K562 (cell line): Measurements from ENCODE around the gene UVRAG. TPM values are rescaled to one million over a fixed set of nuclear protein-coding genes. Genes with fewer than 3 reads are reported as not detected.

Experiments used
- ATAC-seq: fragments of 200-7000 bp; cut with Tn5 transposase; 3 replicates; pipeline ENCODE4 v1.9.1; 2020; ENCODE audit warnings: moderate library complexity
- BruUV-seq: library from RNA; stranded (reverse); fragments of 400-500 nt; replicated peaks from 2 replicates; lab custom pipeline; 2021; lab: Mats Ljungman, UMichigan
- CTCF ChIA-PET: fragments of 300-600 bp; formaldehyde crosslinking; extraction: SDS; loops from one replicate; lab custom pipeline; 2021; ENCODE audit warnings: low intra/inter-chr PET ratio; lab: Yijun Ruan, JAX
- POLR2A ChIA-PET: fragments of 300-600, 350-650 bp; sonication (Branson Sonifier 250); formaldehyde crosslinking; extraction: SDS; loops from one replicate; lab custom pipeline; 2021; ENCODE audit warnings: antibody characterized with exemption, inconsistent platforms; lab: Yijun Ruan, JAX
- DNase-seq, 4 experiments: peaks; one replicate each; pipeline versions ENCODE4 v3.0.0 to v3.0.0-alpha.2; 2011 to 2018; ENCODE audit warnings: low spot score in 3 of 4, mixed read lengths in 3 of 4; ENCODE audit errors: extremely low read depth in 1 of 4
- FAIRE-seq: peaks from 2 replicates; lab custom pipeline; 2011; peaks lifted over from hg19 to GRCh38; lab: Jason Lieb, UNC
- H2AFZ ChIP-seq: 2 replicates; pipeline ENCODE4 v1.6.0; 2011; ENCODE audit warnings: low read depth, low read length, control low read depth, inconsistent platforms
- H3K27ac ChIP-seq: fragments of 200-600 bp; 3 replicates; pipeline ENCODE4 v1.8.0; 2011; ENCODE audit warnings: low read depth, mild to moderate bottlenecking, control low read depth, inconsistent platforms, low read length, moderate library complexity, mixed read lengths; ENCODE audit errors: extremely low read depth
- H3K27me3 ChIP-seq, 2 experiments: fragments of 300-600 bp in 1 of 2; 2 replicates in 1 of 2; 3 replicates in 1 of 2; pipeline versions ENCODE4 v1.6.0 to v1.8.0; 2011; ENCODE audit warnings: inconsistent platforms in 2 of 2, low read length in 2 of 2, mild to moderate bottlenecking in 1 of 2, mixed read lengths in 1 of 2, moderate library complexity in 1 of 2; ENCODE audit not compliant: control insufficient read depth in 2 of 2, insufficient read depth in 2 of 2
- H3K36me3 ChIP-seq: fragments of 300-600 bp; 3 replicates; pipeline ENCODE4 v1.8.0; 2011; ENCODE audit warnings: mild to moderate bottlenecking, low read length, inconsistent platforms; ENCODE audit not compliant: control insufficient read depth, insufficient read depth
- H3K4me1 ChIP-seq, 2 experiments: fragments of 200-600 bp in 1 of 2; replicated peaks in 1 of 2; 2 replicates in 1 of 2; 3 replicates in 1 of 2; pipeline versions ENCODE4 v1.5.1 to v1.8.0; 2011; ENCODE audit warnings: inconsistent platforms in 2 of 2, low read length in 2 of 2, mild to moderate bottlenecking in 1 of 2, mixed read lengths in 1 of 2, moderate library complexity in 1 of 2; ENCODE audit not compliant: control insufficient read depth in 2 of 2, insufficient read depth in 2 of 2
- H3K4me2 ChIP-seq: 2 replicates; pipeline ENCODE4 v1.6.1; 2011; ENCODE audit warnings: low read length, control low read depth, inconsistent platforms, mixed read lengths; ENCODE audit not compliant: insufficient read depth
- H3K4me3 ChIP-seq: fragments of 200-600 bp; sonication (generic), shearing (Covaris generic); 2 replicates; pipeline ENCODE4 v1.5.1; 2016; ENCODE audit warnings: control low read depth, inconsistent platforms
- H3K79me2 ChIP-seq: fragments of 200-600 bp; 3 replicates; pipeline ENCODE4 v1.8.0; 2011; ENCODE audit warnings: low read length, inconsistent platforms; ENCODE audit not compliant: control insufficient read depth, insufficient read depth
- H3K9ac ChIP-seq, 2 experiments: 2 replicates each; pipeline versions ENCODE4 v1.6.0 to v1.6.1; 2011; ENCODE audit warnings: low read depth in 2 of 2, low read length in 2 of 2, control low read depth in 1 of 2, inconsistent platforms in 1 of 2, mild to moderate bottlenecking in 1 of 2, mixed read lengths in 1 of 2; ENCODE audit not compliant: insufficient read depth in 1 of 2
- H3K9me1 ChIP-seq: one replicate; pipeline ENCODE4 v1.6.0; 2011; ENCODE audit warnings: inconsistent platforms, mild to moderate bottlenecking, low read length, moderate library complexity; ENCODE audit not compliant: control insufficient read depth, insufficient read depth
- H3K9me3 ChIP-seq: replicated peaks from 2 replicates; pipeline ENCODE4 v1.5.1; 2011; ENCODE audit warnings: low read depth, low read length, inconsistent platforms; ENCODE audit not compliant: control insufficient read depth, insufficient read depth
- H4K20me1 ChIP-seq: replicated peaks from 2 replicates; pipeline ENCODE4 v1.6.1; 2011; ENCODE audit warnings: low read length, inconsistent platforms, mixed read lengths; ENCODE audit not compliant: control insufficient read depth, insufficient read depth
- ZNF3 ChIP-seq: fragments of 250-450 bp; sonication (Bioruptor Pico); IDR thresholded peaks from 2 replicates; pipeline ENCODE4 v1.5.0; 2021; ENCODE audit warnings: mild to moderate bottlenecking, moderate library complexity
- WGBS: fragments of 100-300 bp; shearing (Covaris generic); methylation state at CpG from one replicate; pipeline ENCODE4 v1.1.6; 2016; ENCODE audit warnings: low coverage, mixed read lengths; ENCODE audit not compliant: insufficient coverage; ENCODE audit errors: missing lambda C conversion rate; 5-methylcytosine and 5-hydroxymethylcytosine counted together
- in situ Hi-C: fragments of 300-500 bp; cut with MboI; formaldehyde crosslinking; loops from 4 replicates; pipeline ENCODE4 v1.15.0; 2018; ENCODE audit warnings: inconsistent platforms, mixed read lengths
- intact Hi-C: fragments of 100-400 bp; cut with micrococcal nuclease; formaldehyde crosslinking; loops from 2 replicates; pipeline ENCODE4 v1.14.2; 2022
- polyA plus RNA-seq, 8 experiments: library from polyadenylated mRNA; depleted of rRNA in 4 of 8; stranded (reverse) in 5 of 8; unstranded in 3 of 8; fragments of >200 nt; fragmentation: Nextera tagmentation in 2 of 8; fragmentation: Illumina TruSeq in 1 of 8; extraction: Ambion mirVana in 2 of 8; extraction: Trizol in 1 of 8; gene quantifications; 2 replicates each; pipeline versions ENCODE4 v1.2.1 to v1.2.3, GENCODE V29; 2011 to 2014; ENCODE audit warnings: inconsistent platforms in 1 of 8, missing spikeins in 1 of 8
- total RNA-seq, 7 experiments: library from RNA; depleted of rRNA in 6 of 7; stranded (reverse); fragments of >200 nt in 6 of 7; fragmentation: Illumina TruSeq in 2 of 7; extraction: Trizol in 2 of 7; gene quantifications; 2 replicates each; pipeline versions ENCODE4 v1.2.1 to v1.2.3, GENCODE V29; 2011 to 2021; ENCODE audit warnings: low replicate concordance in 1 of 7
- TF ChIP-seq, protein P1 (sequence below): sonication (generic); IDR thresholded peaks from 2 replicates; pipeline ENCODE4 v1.6.1; 2016

The UVRAG gene
- total and polyA plus RNA-seq, 9 of the 15 experiments (the other 6 are each of a cell fraction or from before 2014, with no cell fraction given), result 3.1 to 17.8 (median 12.4) TPM

DNA sequence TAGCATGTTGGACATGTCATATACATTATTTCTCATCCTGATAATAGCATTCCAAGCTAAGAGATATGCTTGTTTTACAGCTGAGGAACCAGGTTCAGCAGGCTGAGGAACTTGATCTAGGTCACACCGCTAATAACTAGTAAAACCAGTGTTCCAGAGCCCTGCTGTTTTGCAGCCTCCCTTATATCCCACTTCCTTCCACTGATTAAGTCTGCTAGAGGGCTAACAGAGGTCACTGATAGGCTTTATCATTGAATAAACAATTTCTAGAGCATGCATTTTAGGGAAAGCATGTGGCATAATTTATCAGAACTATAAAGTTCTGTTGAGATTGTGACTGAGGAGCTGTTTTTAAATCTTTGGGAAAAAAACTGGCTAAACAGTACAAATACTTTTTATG is 54.0 kb downstream of the UVRAG start:
- Histone ChIP-seq H3K9me1 (no peaks in the 10 kb centered on the region), H3K9me3 (no peaks in the 10 kb centered on the region), H3K9ac (no peak overlapping the region), H3K27ac (no peak overlapping the region), H3K27me3 (no peaks in the 10 kb centered on the region), H2AFZ (no peak overlapping the region)
- whole genome bisulfite sequencing, result 20% methylated on average over 1 of the region's 1 CpG
- TF ChIP-seq, protein P1, sequence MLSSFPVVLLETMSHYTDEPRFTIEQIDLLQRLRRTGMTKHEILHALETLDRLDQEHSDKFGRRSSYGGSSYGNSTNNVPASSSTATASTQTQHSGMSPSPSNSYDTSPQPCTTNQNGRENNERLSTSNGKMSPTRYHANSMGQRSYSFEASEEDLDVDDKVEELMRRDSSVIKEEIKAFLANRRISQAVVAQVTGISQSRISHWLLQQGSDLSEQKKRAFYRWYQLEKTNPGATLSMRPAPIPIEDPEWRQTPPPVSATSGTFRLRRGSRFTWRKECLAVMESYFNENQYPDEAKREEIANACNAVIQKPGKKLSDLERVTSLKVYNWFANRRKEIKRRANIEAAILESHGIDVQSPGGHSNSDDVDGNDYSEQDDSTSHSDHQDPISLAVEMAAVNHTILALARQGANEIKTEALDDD, result peak; percentile 59; the same call in 1 of the 2 replicates
- TF ChIP-seq ZNF3 (CRISPR knock-in tag), result no peak
- TF ChIP-seq, all 486 proteins: peak for 1
- H3K4me1 ChIP-seq, result no peaks in the 10 kb centered on the region
- POLR2A ChIA-PET, result interaction anchor here (0.7 kb wide), 1 partner anchor 13 kb away, joined by 3 read pairs; no protein-coding TSS in a partner anchor
- in situ Hi-C loops (loop anchor here (5.0 to 25.0 kb wide), 3 partner anchors 62 to 432 kb away; partner anchors contain the start of gene KLHL35), intact Hi-C loops (no loop called here)
- peaks cover 5% of the 10 kb centered on the region; the same call in 1 of the 3 replicates for H3K79me2 ChIP-seq
- FAIRE-seq (no peak), ATAC-seq (no peak), DNase-seq (no peak)
- no peak overlapping the region for H3K4me2 ChIP-seq
- H4K20me1 ChIP-seq, result no peaks in the 10 kb centered on the region; the same call in 1 of the 2 replicates
- H3K4me3 ChIP-seq, result no peak overlapping the region
- CTCF ChIA-PET, result interaction anchor here (0.6 to 5.3 kb wide), 3 partner anchors 63 to 138 kb away, joined by 3 to 61 read pairs (median 6); no protein-coding TSS in a partner anchor
- no peaks in the 10 kb centered on the region for H3K36me3 ChIP-seq
- no TSS peak for BruUV-seq
